HepG2 (cell line): ENCODE results near the gene ACO1. TPM values are rescaled to one million over a fixed set of nuclear protein-coding genes. Genes with fewer than 3 reads are reported as not detected.

Experiments used
- HDAC1 ChIP-seq: sonication (generic); formaldehyde crosslinking; IDR thresholded peaks from 2 replicates; pipeline ENCODE4 v1.5.1; 2020; ENCODE audit warnings: mild to moderate bottlenecking, missing genetic modification reagents
- HNRNPL ChIP-seq: fragments of 200-400 bp; formaldehyde crosslinking; IDR thresholded peaks from 2 replicates; pipeline ENCODE4 v1.6.1; 2017; ENCODE audit warnings: mild to moderate bottlenecking, low read depth, low read length
- KAT7 ChIP-seq: IDR thresholded peaks from 2 replicates; pipeline ENCODE4 v1.6.1; 2018; ENCODE audit warnings: borderline replicate concordance, missing compliant biosample characterization
- KLF13 ChIP-seq: sonication (generic); formaldehyde crosslinking; IDR thresholded peaks from 2 replicates; pipeline ENCODE4 v1.4.0; 2020; ENCODE audit warnings: mild to moderate bottlenecking, missing genetic modification reagents
- MAZ ChIP-seq, 2 experiments: sonication (generic) in 1 of 2; formaldehyde crosslinking in 1 of 2; IDR thresholded peaks; 2 replicates each; pipeline versions ENCODE4 v1.5.0 to v1.6.1; 2012 to 2020; ENCODE audit warnings: low read depth in 2 of 2, mild to moderate bottlenecking in 2 of 2, borderline replicate concordance in 1 of 2, improper control_type of control experiment in 1 of 2, low read length in 1 of 2, missing genetic modification reagents in 1 of 2, moderate library complexity in 1 of 2
- MED13 ChIP-seq: sonication (generic); formaldehyde crosslinking; IDR thresholded peaks from 2 replicates; pipeline ENCODE4 v1.5.0; 2020; ENCODE audit warnings: missing genetic modification reagents
- PPARG ChIP-seq: conservative IDR thresholded peaks from 2 replicates; pipeline ENCODE4 v1.6.1; 2016; ENCODE audit warnings: missing biosample characterization, missing genetic modification reagents
- RERE ChIP-seq: IDR thresholded peaks from 2 replicates; pipeline ENCODE4 v1.6.1; 2016; ENCODE audit warnings: low read depth, missing genetic modification reagents, missing compliant biosample characterization
- TBP ChIP-seq: sonication (generic); formaldehyde crosslinking; IDR thresholded peaks from 2 replicates; pipeline ENCODE4 v1.5.0; 2020; ENCODE audit warnings: missing genetic modification reagents
- ZBTB21 ChIP-seq: sonication (generic); formaldehyde crosslinking; IDR thresholded peaks from 2 replicates; pipeline ENCODE4 v1.4.0; 2020; ENCODE audit warnings: missing genetic modification reagents
- ZMAT3 ChIP-seq: sonication (generic); formaldehyde crosslinking; conservative IDR thresholded peaks from 2 replicates; pipeline ENCODE4 v1.7.0; 2021; ENCODE audit warnings: missing genetic modification reagents
- ZNF24 ChIP-seq: fragments of 450-650 bp; IDR thresholded peaks from 2 replicates; pipeline ENCODE4 v1.6.1; 2017; ENCODE audit warnings: antibody characterized with exemption, mild to moderate bottlenecking
- ZNF280D ChIP-seq: sonication (generic); formaldehyde crosslinking; IDR thresholded peaks from 2 replicates; pipeline ENCODE4 v1.5.1; 2020; ENCODE audit warnings: mild to moderate bottlenecking, missing genetic modification reagents
- ZNF329 ChIP-seq: sonication (generic); formaldehyde crosslinking; IDR thresholded peaks from 2 replicates; pipeline ENCODE4 v1.9.0; 2021; ENCODE audit warnings: low read depth, mild to moderate bottlenecking, missing genetic modification reagents
- ZNF34 ChIP-seq: sonication (generic); formaldehyde crosslinking; IDR thresholded peaks from 2 replicates; pipeline ENCODE4 v1.4.0; 2020; ENCODE audit warnings: mild to moderate bottlenecking, missing genetic modification reagents, borderline replicate concordance
- ZNF496 ChIP-seq: sonication (generic); formaldehyde crosslinking; IDR thresholded peaks from 2 replicates; pipeline ENCODE4 v1.8.1; 2023; ENCODE audit warnings: mild to moderate bottlenecking, moderate library complexity, missing genetic modification reagents; ENCODE audit not compliant: insufficient replicate concordance
- ZNF567 ChIP-seq: sonication (generic); formaldehyde crosslinking; IDR thresholded peaks from 2 replicates; pipeline ENCODE4 v1.8.1; 2023; ENCODE audit warnings: mild to moderate bottlenecking, missing genetic modification reagents, borderline replicate concordance
- ZNF597 ChIP-seq: sonication (generic); formaldehyde crosslinking; IDR thresholded peaks from 2 replicates; pipeline ENCODE4 v1.5.0; 2020; ENCODE audit warnings: missing genetic modification reagents
- ZNF720 ChIP-seq: sonication (generic); formaldehyde crosslinking; IDR thresholded peaks from 2 replicates; pipeline ENCODE4 v1.4.0; 2020; ENCODE audit warnings: missing genetic modification reagents
- polyA plus RNA-seq, 8 experiments: library from polyadenylated mRNA; depleted of rRNA in 3 of 8; stranded (reverse) in 7 of 8; unstranded in 1 of 8; fragments of >200 nt; fragmentation: Illumina TruSeq in 4 of 8; extraction: Trizol in 4 of 8; gene quantifications; 2 replicates each; pipeline versions ENCODE4 v1.2.1 to v1.2.3, GENCODE V29; 2011 to 2016; ENCODE audit warnings: low read depth in 4 of 8, missing spikeins in 1 of 8, mixed read lengths in 1 of 8; ENCODE audit not compliant: insufficient read depth in 1 of 8
- total RNA-seq, 5 experiments: library from RNA; depleted of rRNA; stranded (reverse); fragments of >200 nt; fragmentation: Illumina TruSeq; extraction: Trizol; gene quantifications; 2 replicates each; pipeline ENCODE4 v1.2.3, GENCODE V29; 2016; ENCODE audit warnings: low read depth in 1 of 5
- TF ChIP-seq, protein P1 (sequence below): sonication (generic); formaldehyde crosslinking; IDR thresholded peaks from 2 replicates; pipeline ENCODE4 v1.8.0; 2022; ENCODE audit warnings: missing genetic modification reagents, low read depth, mild to moderate bottlenecking, borderline replicate concordance

Gene ACO1
- total and polyA plus RNA-seq, 2 of the 13 experiments (the other 11 are each of a cell fraction or from before 2014, with no cell fraction given): 20.1 to 48.2 TPM

- TF ChIP-seq RERE (CRISPR knock-in tag) (no peak), MED13 (no peak), ZNF597 (no peak), PPARG (CRISPR knock-in tag) (peak; percentile 59), ZNF34 (CRISPR knock-in tag) (no peak), ZBTB21 (CRISPR knock-in tag) (peak; percentile 78), KLF13 (CRISPR knock-in tag) (no peak), ZNF24 (no peak), ZNF280D (no peak), MAZ (IDR thresholded peaks at IDR 0.05; ENCODE audit: borderline replicate concordance, low read depth, low read length) (no peak), MAZ (CRISPR knock-in tag; IDR thresholded peaks at IDR 0.05; ENCODE audit: low read depth) (0 out of 2 replicates have a peak, but pooled peaks have one; percentile 33), ZNF496 (no peak), ZMAT3 (CRISPR knock-in tag) (no peak), ZNF720 (CRISPR knock-in tag) (no peak), HNRNPL (no peak), KAT7 (CRISPR knock-in tag) (0 out of 2 replicates have a peak, but pooled peaks have one; percentile 48), ZNF329 (CRISPR knock-in tag) (no peak), TBP (CRISPR knock-in tag) (no peak), HDAC1 (CRISPR knock-in tag) (peak; percentile 77), ZNF567 (no peak)
- TF ChIP-seq, protein P1, sequence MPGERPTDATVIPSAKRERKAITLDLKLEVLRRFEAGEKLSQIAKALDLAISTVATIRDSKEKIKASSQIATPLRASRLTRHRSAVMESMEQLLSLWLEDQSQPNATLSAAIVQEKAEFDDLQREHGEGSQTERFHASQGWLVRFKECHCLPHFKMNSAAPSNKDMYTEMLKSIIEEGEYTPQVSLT (CRISPR knock-in tag): no peak
Measured at GRCh38 chr9:32426278-32426939, 42.0 kb downstream of the ACO1 start (continued).
